Measurements from ENCODE around the gene RETREG2.

DNA sequence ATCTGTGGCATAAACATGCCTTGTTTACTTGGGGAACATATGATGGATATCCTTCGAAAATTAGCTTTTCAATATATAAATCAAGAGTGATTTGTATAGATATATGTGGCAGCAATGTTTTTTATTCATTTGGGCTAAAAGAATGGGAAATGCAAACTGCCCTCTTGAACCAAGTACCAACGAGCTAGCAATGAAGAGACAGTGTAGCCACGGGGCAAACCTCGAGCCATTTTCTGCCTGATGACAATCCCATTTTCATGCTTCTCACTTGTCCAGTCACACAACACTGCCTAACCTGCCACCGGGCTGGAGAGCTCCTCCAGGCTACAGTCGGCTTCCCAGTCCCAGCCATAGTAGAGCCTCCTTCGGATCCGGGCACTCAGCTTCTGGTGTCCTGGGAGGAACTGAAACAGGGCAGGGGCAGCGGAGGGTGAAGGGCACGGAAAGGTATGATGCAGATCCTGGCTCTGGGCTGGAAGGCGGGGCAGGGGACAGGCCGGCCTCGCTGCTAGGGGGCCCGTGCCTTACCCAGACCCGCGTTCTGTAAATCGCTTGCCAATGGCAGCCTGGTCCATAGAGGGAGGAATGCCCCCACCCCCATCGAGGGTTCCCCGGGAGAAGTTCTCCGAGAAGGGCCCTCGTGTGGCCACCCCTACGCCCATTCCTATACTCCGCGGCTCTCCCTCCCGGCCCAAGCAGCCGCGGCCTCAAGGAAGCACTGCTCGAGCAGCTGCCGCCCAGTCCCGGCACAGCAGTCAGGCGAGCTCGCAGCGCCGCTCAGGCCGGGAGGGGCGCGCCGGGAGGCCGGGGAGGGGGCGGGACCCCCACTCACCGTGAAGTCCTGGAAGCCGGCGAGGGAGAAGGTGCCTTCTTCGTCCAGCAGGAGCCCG lies 1.9 kb upstream of the RETREG2 start:
- TF ChIP-seq TAF1 (IDR thresholded peaks at IDR 0.05; ENCODE audit: low read depth) (no peak), NFIC (IDR thresholded peaks at IDR 0.05) (no peak), ZBTB7A (IDR thresholded peaks at IDR 0.05; ENCODE audit: low read depth) (peak; percentile 99), MAX (IDR thresholded peaks at IDR 0.05) (no peak), EP300 (IDR thresholded peaks at IDR 0.05; ENCODE audit: borderline replicate concordance) (no peak), EGR1 (IDR thresholded peaks at IDR 0.05) (no peak), RAD21 (IDR thresholded peaks at IDR 0.05; ENCODE audit: low read depth) (no peak), CREB1 (IDR thresholded peaks at IDR 0.05; ENCODE audit: low read depth) (no peak), CEBPB (IDR thresholded peaks at IDR 0.05) (no peak), YY1 (IDR thresholded peaks at IDR 0.05; ENCODE audit: low read depth) (no peak), TCF12 (IDR thresholded peaks at IDR 0.05; ENCODE audit: low read depth) (no peak), USF1 (IDR thresholded peaks at IDR 0.05) (peak; percentile 16; the same call in 1 of the 2 replicates)
- TF ChIP-seq, protein P1, sequence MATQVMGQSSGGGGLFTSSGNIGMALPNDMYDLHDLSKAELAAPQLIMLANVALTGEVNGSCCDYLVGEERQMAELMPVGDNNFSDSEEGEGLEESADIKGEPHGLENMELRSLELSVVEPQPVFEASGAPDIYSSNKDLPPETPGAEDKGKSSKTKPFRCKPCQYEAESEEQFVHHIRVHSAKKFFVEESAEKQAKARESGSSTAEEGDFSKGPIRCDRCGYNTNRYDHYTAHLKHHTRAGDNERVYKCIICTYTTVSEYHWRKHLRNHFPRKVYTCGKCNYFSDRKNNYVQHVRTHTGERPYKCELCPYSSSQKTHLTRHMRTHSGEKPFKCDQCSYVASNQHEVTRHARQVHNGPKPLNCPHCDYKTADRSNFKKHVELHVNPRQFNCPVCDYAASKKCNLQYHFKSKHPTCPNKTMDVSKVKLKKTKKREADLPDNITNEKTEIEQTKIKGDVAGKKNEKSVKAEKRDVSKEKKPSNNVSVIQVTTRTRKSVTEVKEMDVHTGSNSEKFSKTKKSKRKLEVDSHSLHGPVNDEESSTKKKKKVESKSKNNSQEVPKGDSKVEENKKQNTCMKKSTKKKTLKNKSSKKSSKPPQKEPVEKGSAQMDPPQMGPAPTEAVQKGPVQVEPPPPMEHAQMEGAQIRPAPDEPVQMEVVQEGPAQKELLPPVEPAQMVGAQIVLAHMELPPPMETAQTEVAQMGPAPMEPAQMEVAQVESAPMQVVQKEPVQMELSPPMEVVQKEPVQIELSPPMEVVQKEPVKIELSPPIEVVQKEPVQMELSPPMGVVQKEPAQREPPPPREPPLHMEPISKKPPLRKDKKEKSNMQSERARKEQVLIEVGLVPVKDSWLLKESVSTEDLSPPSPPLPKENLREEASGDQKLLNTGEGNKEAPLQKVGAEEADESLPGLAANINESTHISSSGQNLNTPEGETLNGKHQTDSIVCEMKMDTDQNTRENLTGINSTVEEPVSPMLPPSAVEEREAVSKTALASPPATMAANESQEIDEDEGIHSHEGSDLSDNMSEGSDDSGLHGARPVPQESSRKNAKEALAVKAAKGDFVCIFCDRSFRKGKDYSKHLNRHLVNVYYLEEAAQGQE (IDR thresholded peaks at IDR 0.05; ENCODE audit: low read depth), result no peak
